Ishikawa (cell line): ENCODE measurements around the gene FIGN.

Experiments used
- CEBPB ChIP-seq: IDR thresholded peaks from 2 replicates; pipeline ENCODE4 v1.6.1; 2012
- CREB1 ChIP-seq: IDR thresholded peaks from 2 replicates; pipeline ENCODE4 v1.6.1; 2012; ENCODE audit warnings: low read depth
- EGR1 ChIP-seq: IDR thresholded peaks from 2 replicates; pipeline ENCODE4 v1.6.1; 2012
- EP300 ChIP-seq: IDR thresholded peaks from 2 replicates; pipeline ENCODE4 v1.6.1; 2012; ENCODE audit warnings: borderline replicate concordance
- FOXM1 ChIP-seq: IDR thresholded peaks from 2 replicates; pipeline ENCODE4 v1.6.1; 2012; ENCODE audit warnings: low read depth, borderline replicate concordance
- NFIC ChIP-seq: IDR thresholded peaks from 2 replicates; pipeline ENCODE4 v1.6.1; 2012
- RAD21 ChIP-seq: IDR thresholded peaks from 2 replicates; pipeline ENCODE4 v1.6.1; 2012; ENCODE audit warnings: low read depth
- TAF1 ChIP-seq: IDR thresholded peaks from 2 replicates; pipeline ENCODE4 v1.6.1; 2012; ENCODE audit warnings: low read depth, mild to moderate bottlenecking
- TCF12 ChIP-seq: IDR thresholded peaks from 2 replicates; pipeline ENCODE4 v1.6.1; 2012; ENCODE audit warnings: low read depth
- TEAD4 ChIP-seq: IDR thresholded peaks from 2 replicates; pipeline ENCODE4 v1.6.1; 2012
- YY1 ChIP-seq: IDR thresholded peaks from 2 replicates; pipeline ENCODE4 v1.6.1; 2012; ENCODE audit warnings: low read depth
- ZBTB7A ChIP-seq: IDR thresholded peaks from 2 replicates; pipeline ENCODE4 v1.6.1; 2012; ENCODE audit warnings: low read depth
- TF ChIP-seq, protein P1 (sequence below): IDR thresholded peaks from 2 replicates; pipeline ENCODE4 v1.6.1; 2012
- TF ChIP-seq, protein P2 (sequence below): IDR thresholded peaks from 2 replicates; pipeline ENCODE4 v1.6.1; 2012; ENCODE audit warnings: low read depth, mild to moderate bottlenecking
- TF ChIP-seq, protein P3 (sequence below): IDR thresholded peaks from 2 replicates; pipeline ENCODE4 v1.6.1; 2012

The FIGN gene

GRCh38 chr2:163655667-163656066, 80.1 kb downstream of the FIGN start:
- TF ChIP-seq CEBPB (no peak), EGR1 (no peak), RAD21 (no peak)
- TF ChIP-seq, protein P1, sequence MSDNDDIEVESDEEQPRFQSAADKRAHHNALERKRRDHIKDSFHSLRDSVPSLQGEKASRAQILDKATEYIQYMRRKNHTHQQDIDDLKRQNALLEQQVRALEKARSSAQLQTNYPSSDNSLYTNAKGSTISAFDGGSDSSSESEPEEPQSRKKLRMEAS, result no peak
- TF ChIP-seq, protein P2, sequence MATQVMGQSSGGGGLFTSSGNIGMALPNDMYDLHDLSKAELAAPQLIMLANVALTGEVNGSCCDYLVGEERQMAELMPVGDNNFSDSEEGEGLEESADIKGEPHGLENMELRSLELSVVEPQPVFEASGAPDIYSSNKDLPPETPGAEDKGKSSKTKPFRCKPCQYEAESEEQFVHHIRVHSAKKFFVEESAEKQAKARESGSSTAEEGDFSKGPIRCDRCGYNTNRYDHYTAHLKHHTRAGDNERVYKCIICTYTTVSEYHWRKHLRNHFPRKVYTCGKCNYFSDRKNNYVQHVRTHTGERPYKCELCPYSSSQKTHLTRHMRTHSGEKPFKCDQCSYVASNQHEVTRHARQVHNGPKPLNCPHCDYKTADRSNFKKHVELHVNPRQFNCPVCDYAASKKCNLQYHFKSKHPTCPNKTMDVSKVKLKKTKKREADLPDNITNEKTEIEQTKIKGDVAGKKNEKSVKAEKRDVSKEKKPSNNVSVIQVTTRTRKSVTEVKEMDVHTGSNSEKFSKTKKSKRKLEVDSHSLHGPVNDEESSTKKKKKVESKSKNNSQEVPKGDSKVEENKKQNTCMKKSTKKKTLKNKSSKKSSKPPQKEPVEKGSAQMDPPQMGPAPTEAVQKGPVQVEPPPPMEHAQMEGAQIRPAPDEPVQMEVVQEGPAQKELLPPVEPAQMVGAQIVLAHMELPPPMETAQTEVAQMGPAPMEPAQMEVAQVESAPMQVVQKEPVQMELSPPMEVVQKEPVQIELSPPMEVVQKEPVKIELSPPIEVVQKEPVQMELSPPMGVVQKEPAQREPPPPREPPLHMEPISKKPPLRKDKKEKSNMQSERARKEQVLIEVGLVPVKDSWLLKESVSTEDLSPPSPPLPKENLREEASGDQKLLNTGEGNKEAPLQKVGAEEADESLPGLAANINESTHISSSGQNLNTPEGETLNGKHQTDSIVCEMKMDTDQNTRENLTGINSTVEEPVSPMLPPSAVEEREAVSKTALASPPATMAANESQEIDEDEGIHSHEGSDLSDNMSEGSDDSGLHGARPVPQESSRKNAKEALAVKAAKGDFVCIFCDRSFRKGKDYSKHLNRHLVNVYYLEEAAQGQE, result no peak

GRCh38 chr2:163652751-163653150, 83.1 kb downstream of the FIGN start:
- no peak for TF ChIP-seq YY1
- TF ChIP-seq CREB1, result no peak
- TF ChIP-seq, protein P1, result no peak
- TF ChIP-seq RAD21, result no peak
- TF ChIP-seq NFIC, result no peak
- TF ChIP-seq TEAD4, result no peak
- TF ChIP-seq TAF1, result no peak
- no peak for TF ChIP-seq CEBPB
- no peak for TF ChIP-seq TCF12
- TF ChIP-seq EGR1, result no peak
- TF ChIP-seq EP300, result no peak
- no peak for TF ChIP-seq ZBTB7A
- TF ChIP-seq, protein P3, sequence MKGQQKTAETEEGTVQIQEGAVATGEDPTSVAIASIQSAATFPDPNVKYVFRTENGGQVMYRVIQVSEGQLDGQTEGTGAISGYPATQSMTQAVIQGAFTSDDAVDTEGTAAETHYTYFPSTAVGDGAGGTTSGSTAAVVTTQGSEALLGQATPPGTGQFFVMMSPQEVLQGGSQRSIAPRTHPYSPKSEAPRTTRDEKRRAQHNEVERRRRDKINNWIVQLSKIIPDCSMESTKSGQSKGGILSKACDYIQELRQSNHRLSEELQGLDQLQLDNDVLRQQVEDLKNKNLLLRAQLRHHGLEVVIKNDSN, result no peak
- no peak for TF ChIP-seq FOXM1
- TF ChIP-seq, protein P2, result no peak

DNA sequence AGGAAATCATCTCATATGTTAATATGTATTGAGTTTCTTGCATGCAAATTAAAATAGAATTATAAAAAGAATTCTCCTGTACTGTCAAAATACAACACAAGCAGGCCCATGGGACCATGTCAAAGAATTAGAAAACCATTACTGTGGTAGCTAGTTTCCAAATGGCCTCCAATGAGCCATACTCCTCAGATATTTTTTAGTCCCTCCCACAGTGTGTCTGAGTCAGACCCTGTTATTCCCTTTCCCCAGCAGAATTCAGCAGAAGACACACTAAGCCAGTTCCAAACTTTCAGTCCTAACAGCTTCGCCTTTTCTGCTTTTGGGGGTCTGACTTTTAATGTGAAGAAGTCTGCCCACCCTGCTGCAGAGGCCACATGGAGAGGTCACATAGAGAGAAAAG, 86.7 kb downstream of the FIGN start:
- TF ChIP-seq EP300 (no peak), RAD21 (no peak), FOXM1 (no peak), NFIC (no peak), YY1 (no peak), CEBPB (no peak), TEAD4 (no peak), TAF1 (no peak), ZBTB7A (no peak), TCF12 (no peak), CREB1 (no peak), EGR1 (no peak)
- TF ChIP-seq, protein P3, result no peak
- TF ChIP-seq, protein P2, result no peak
- TF ChIP-seq, protein P1, result no peak

- no peak for TF ChIP-seq EP300
- TF ChIP-seq EGR1, result no peak
- TF ChIP-seq YY1, result no peak
- TF ChIP-seq, protein P1, result no peak
- TF ChIP-seq, protein P3, result no peak
- TF ChIP-seq FOXM1, result no peak
- no peak for TF ChIP-seq CEBPB
- no peak for TF ChIP-seq TEAD4
- TF ChIP-seq NFIC, result no peak
- no peak for TF ChIP-seq CREB1
- TF ChIP-seq TCF12, result no peak
- no peak for TF ChIP-seq RAD21
- TF ChIP-seq, protein P2, result no peak
- no peak for TF ChIP-seq TAF1
- TF ChIP-seq ZBTB7A, result no peak
Observed at GRCh38 chr2:163647300-163647699, 88.5 kb downstream of the FIGN start.
